HAP-1 (cell line): ENCODE data around the gene ITIH2.
"Not testable (repeated sequence)": the region's sequence is repeated elsewhere in the genome, so short reads cannot be mapped to it uniquely, and the experiment has no call there.

ENCODE experiments used
- DNase-seq, 2 experiments: peaks; one replicate each; pipeline ENCODE4 v3.0.0-alpha.2; 2016 to 2020; ENCODE audit warnings: low spot score in 2 of 2
- H3K27me3 ChIP-seq: fragments of 250-450 bp; sonication (Bioruptor Pico); 2 replicates; pipeline ENCODE4 v1.5.1; 2020; ENCODE audit warnings: low read depth, mild to moderate bottlenecking, moderate library complexity
- H3K36me3 ChIP-seq: fragments of 250-450 bp; sonication (Bioruptor Pico); replicated peaks from 2 replicates; pipeline ENCODE4 v1.5.1; 2020; ENCODE audit warnings: mild to moderate bottlenecking
- H3K4me1 ChIP-seq: fragments of 250-450 bp; sonication (Bioruptor Pico); 2 replicates; pipeline ENCODE4 v1.5.1; 2020; ENCODE audit warnings: mild to moderate bottlenecking
- H3K4me3 ChIP-seq: fragments of 250-450 bp; sonication (Bioruptor Pico); 2 replicates; pipeline ENCODE4 v1.5.1; 2020; ENCODE audit warnings: mild to moderate bottlenecking, moderate library complexity
- H3K9me3 ChIP-seq: fragments of 250-450 bp; sonication (Bioruptor Pico); 2 replicates; pipeline ENCODE4 v1.5.1; 2020; ENCODE audit warnings: mild to moderate bottlenecking, moderate library complexity
- in situ Hi-C: fragments of 300-500 bp; cut with MboI; formaldehyde crosslinking; loops from 3 replicates; pipeline ENCODE4 v1.14.3; 2020; ENCODE audit warnings: low sequenced_read_pairs, inconsistent platforms, mixed read lengths

ITIH2 gene

GRCh38 chr10:7680078-7680477 is 23.0 kb upstream of the ITIH2 start:
- H3K9me3 ChIP-seq, H3K27me3 ChIP-seq, H3K4me3 ChIP-seq, DNase-seq, H3K4me1 ChIP-seq, H3K36me3 ChIP-seq: not testable (repeated sequence)
- in situ Hi-C loops: loop anchor here (10.0 kb wide), 1 partner anchor 155 kb away; no protein-coding TSS in a partner anchor

- DNase-seq: peak; percentile 38 to 52
Observed at GRCh38 chr10:7686351-7687171, 16.6 kb upstream of the ITIH2 start.

GRCh38 chr10:7687228-7687907 is 15.7 kb upstream of the ITIH2 start:
- in situ Hi-C loops: loop anchor here (10.0 kb wide), 1 partner anchor 163 kb away; no protein-coding TSS in a partner anchor
- no peak overlapping the region for H3K4me3 ChIP-seq

More at GRCh38 chr10:7686351-7687171, 16.6 kb upstream of the ITIH2 start:
- Histone ChIP-seq H3K27me3 (peaks cover 3% of the 10 kb centered on the region; the same call in 1 of the 2 replicates), H3K4me1 (peaks cover 4% of the 10 kb centered on the region; the same call in 1 of the 2 replicates), H3K36me3 (no peaks in the 10 kb centered on the region), H3K9me3 (no peaks in the 10 kb centered on the region), H3K4me3 (no peak overlapping the region)
- in situ Hi-C loops: loop anchor here (10.0 kb wide), 1 partner anchor 162 kb away; no protein-coding TSS in a partner anchor

GRCh38 chr10:7689591-7689990 is 13.5 kb upstream of the ITIH2 start:
- no peaks in the 10 kb centered on the region for H3K27me3 ChIP-seq
- in situ Hi-C loops: loop anchor here (10.0 kb wide), 1 partner anchor 165 kb away; no protein-coding TSS in a partner anchor
- no peak overlapping the region for H3K4me3 ChIP-seq
- no peaks in the 10 kb centered on the region for H3K36me3 ChIP-seq
- H3K4me1 ChIP-seq: peaks cover 4% of the 10 kb centered on the region; the same call in 1 of the 2 replicates
- DNase-seq: no peak
- H3K9me3 ChIP-seq: 0 out of 2 replicates have a peak, but pooled peaks cover 3% of the 10 kb centered on the region

More at GRCh38 chr10:7687228-7687907, 15.7 kb upstream of the ITIH2 start:
- H3K4me1 ChIP-seq: peaks cover 4% of the 10 kb centered on the region; the same call in 1 of the 2 replicates
- peak; percentile 88 to 92 for DNase-seq
- peaks cover 3% of the 10 kb centered on the region; the same call in 1 of the 2 replicates for H3K27me3 ChIP-seq
- H3K9me3 ChIP-seq: no peaks in the 10 kb centered on the region
- no peaks in the 10 kb centered on the region for H3K36me3 ChIP-seq

- in situ Hi-C loops: not testable (repeated sequence)
Observed at GRCh38 chr10:7690885-7691597, 12.1 kb upstream of the ITIH2 start.

GRCh38 chr10:7692368-7692767 is 10.7 kb upstream of the ITIH2 start:
- H3K4me1 ChIP-seq, DNase-seq, H3K27me3 ChIP-seq, in situ Hi-C loops, H3K9me3 ChIP-seq, H3K4me3 ChIP-seq, H3K36me3 ChIP-seq: not testable (repeated sequence)

More at GRCh38 chr10:7690885-7691597, 12.1 kb upstream of the ITIH2 start:
- not testable (repeated sequence) for H3K27me3 ChIP-seq, H3K9me3 ChIP-seq, H3K4me3 ChIP-seq, H3K4me1 ChIP-seq, DNase-seq, H3K36me3 ChIP-seq

GRCh38 chr10:7693194-7693593 is 9.9 kb upstream of the ITIH2 start:
- in situ Hi-C loops, DNase-seq, H3K4me3 ChIP-seq, H3K4me1 ChIP-seq, H3K36me3 ChIP-seq, H3K9me3 ChIP-seq, H3K27me3 ChIP-seq: not testable (repeated sequence)

- no peak overlapping the region for H3K4me3 ChIP-seq
- H3K9me3 ChIP-seq: 0 out of 2 replicates have a peak, but pooled peaks cover 3% of the 10 kb centered on the region
- H3K4me1 ChIP-seq: no peaks in the 10 kb centered on the region
- peaks cover 4% of the 10 kb centered on the region; the same call in 1 of the 2 replicates for H3K27me3 ChIP-seq
- H3K36me3 ChIP-seq: no peaks in the 10 kb centered on the region
- in situ Hi-C loops: no loop called here
- DNase-seq: no peak
Observed at GRCh38 chr10:7696545-7696944, 6.6 kb upstream of the ITIH2 start.

- no peaks in the 10 kb centered on the region for H3K4me1 ChIP-seq
- in situ Hi-C loops: no loop called here
Observed at GRCh38 chr10:7697426-7697825, 5.7 kb upstream of the ITIH2 start.

GRCh38 chr10:7700577-7701125 is 2.5 kb upstream of the ITIH2 start:
- no peak for DNase-seq
- Histone ChIP-seq H3K27me3 (peaks cover 17% of the 10 kb centered on the region), H3K4me1 (no peaks in the 10 kb centered on the region), H3K4me3 (no peak overlapping the region), H3K36me3 (no peaks in the 10 kb centered on the region), H3K9me3 (no peaks in the 10 kb centered on the region)
- in situ Hi-C loops: no loop called here

More at GRCh38 chr10:7697426-7697825, 5.7 kb upstream of the ITIH2 start:
- H3K36me3 ChIP-seq: no peaks in the 10 kb centered on the region
- no peak overlapping the region for H3K4me3 ChIP-seq
- no peak for DNase-seq
- peaks cover 4% of the 10 kb centered on the region; the same call in 1 of the 2 replicates for H3K27me3 ChIP-seq
- H3K9me3 ChIP-seq: 0 out of 2 replicates have a peak, but pooled peaks cover 3% of the 10 kb centered on the region

- in situ Hi-C loops: no loop called here
- Histone ChIP-seq H3K27me3 (peaks cover 19% of the 10 kb centered on the region), H3K36me3 (no peaks in the 10 kb centered on the region), H3K9me3 (no peaks in the 10 kb centered on the region), H3K4me1 (no peaks in the 10 kb centered on the region), H3K4me3 (no peak overlapping the region)
- no peak for DNase-seq
Observed at GRCh38 chr10:7701158-7701742, 1.9 kb upstream of the ITIH2 start.

GRCh38 chr10:7702288-7702812 is 766 bp upstream of the ITIH2 start:
- in situ Hi-C loops: no loop called here
- H3K4me3 ChIP-seq: no peak overlapping the region
- peaks cover 23% of the 10 kb centered on the region for H3K27me3 ChIP-seq
- no peak for DNase-seq
- no peaks in the 10 kb centered on the region for H3K4me1 ChIP-seq
- no peaks in the 10 kb centered on the region for H3K36me3 ChIP-seq
- no peaks in the 10 kb centered on the region for H3K9me3 ChIP-seq
